ENCODE data around the gene HOXB13. TPM values are rescaled to one million over a fixed set of nuclear protein-coding genes. Genes with fewer than 3 reads are reported as not detected.

Gene HOXB13
- total RNA-seq, 1 experiment from 2014 or later, result 0.80 TPM

GRCh38 chr17:48711128-48711527 lies 17.4 kb downstream of the HOXB13 start:
- DNase-seq (ENCODE audit: low read depth), result peak; percentile 29

- no peak for DNase-seq (ENCODE audit: low read depth)
These were observed 23.9 kb downstream of the HOXB13 start for GRCh38 chr17:48704361-48705248.

GRCh38 chr17:48701864-48702532 lies 26.6 kb downstream of the HOXB13 start:
- no peak for DNase-seq (ENCODE audit: low read depth)

GRCh38 chr17:48693178-48693577 lies 35.4 kb downstream of the HOXB13 start:
- no peak for DNase-seq (ENCODE audit: low read depth)

GRCh38 chr17:48692049-48692448 lies 36.5 kb downstream of the HOXB13 start:
- no peak for DNase-seq (ENCODE audit: low read depth)

- DNase-seq (ENCODE audit: low read depth), result no peak
These were observed 37.9 kb downstream of the HOXB13 start for GRCh38 chr17:48690655-48691054.

- DNase-seq (ENCODE audit: low read depth), result no peak
These were observed 46.9 kb downstream of the HOXB13 start for GRCh38 chr17:48681609-48682008.

GRCh38 chr17:48679385-48680096 lies 49.0 kb downstream of the HOXB13 start:
- DNase-seq (ENCODE audit: low read depth), result no peak

- DNase-seq (ENCODE audit: low read depth), result peak; percentile 60
These were observed 50.2 kb downstream of the HOXB13 start for GRCh38 chr17:48678141-48678971.

- no peak for DNase-seq (ENCODE audit: low read depth)
These were observed 51.5 kb downstream of the HOXB13 start for GRCh38 chr17:48676963-48677558.

Other genes starting within 250 kb of the HOXB13 start
- gene HOXB1, start 197.7 kb downstream of the HOXB13 start, total RNA-seq (2014; rRNA removed), result not detected in 2 replicates
- gene HOXB2, start 183.6 kb downstream of the HOXB13 start, total RNA-seq (2014; rRNA removed), result 59.3 and 65.3 TPM in 2 replicates
- gene HOXB4, start 150.4 kb downstream of the HOXB13 start, total RNA-seq (2014; rRNA removed), result 5.2 and 5.5 TPM in 2 replicates
- 9.0 and 12.1 TPM in 2 replicates for gene HOXB3, start 138.5 kb downstream of the HOXB13 start, total RNA-seq (2014; rRNA removed)
- 0.90 and 1.8 TPM in 2 replicates for gene HOXB5, start 135.0 kb downstream of the HOXB13 start, total RNA-seq (2014; rRNA removed)
- 21.5 and 24.9 TPM in 2 replicates for gene HOXB6, start 123.8 kb downstream of the HOXB13 start, total RNA-seq (2014; rRNA removed)
- gene HOXB7, start 117.7 kb downstream of the HOXB13 start, total RNA-seq (2014; rRNA removed), result 26.9 and 37.3 TPM in 2 replicates
- gene HOXB8, start 113.5 kb downstream of the HOXB13 start, total RNA-seq (2014; rRNA removed), result 22.9 and 23.5 TPM in 2 replicates
- 3.6 and 5.1 TPM in 2 replicates for gene HOXB9, start 102.4 kb downstream of the HOXB13 start, total RNA-seq (2014; rRNA removed)
- not detected in 2 replicates for gene PRAC1, start 6.2 kb downstream of the HOXB13 start, total RNA-seq (2014; rRNA removed)
- not detected in 2 replicates for gene PRAC2, start 5.6 kb downstream of the HOXB13 start, total RNA-seq (2014; rRNA removed)
- gene TTLL6, start 88.5 kb upstream of the HOXB13 start, total RNA-seq (2014; rRNA removed), result not detected in 2 replicates
- 43.7 and 61.7 TPM in 2 replicates for gene CALCOCO2, start 102.3 kb upstream of the HOXB13 start, total RNA-seq (2014; rRNA removed)
- 193 and 197 TPM in 2 replicates for gene ATP5MC1, start 164.0 kb upstream of the HOXB13 start, total RNA-seq (2014; rRNA removed)
- 108 and 111 TPM in 2 replicates for gene UBE2Z, start 179.7 kb upstream of the HOXB13 start, total RNA-seq (2014; rRNA removed)
- 135 and 146 TPM in 2 replicates for gene SNF8, start 216.1 kb upstream of the HOXB13 start, total RNA-seq (2014; rRNA removed)
- not detected in 2 replicates for gene GIP, start 239.8 kb upstream of the HOXB13 start, total RNA-seq (2014; rRNA removed)

Measured in LHCN-M2 (cell line).